Measurements from ENCODE around the gene CDC42EP5.

The CDC42EP5 gene

GRCh38 chr19:54462655-54463530, 10.2 kb downstream of the CDC42EP5 start:
- TF ChIP-seq POLR2AphosphoS5 (IDR thresholded peaks at IDR 0.05; ENCODE audit: low read depth, low read length) (peak; percentile 45), TAF1 (IDR thresholded peaks at IDR 0.05; ENCODE audit: borderline replicate concordance, insufficient read depth, low read length) (no peak), REST (IDR thresholded peaks at IDR 0.05; ENCODE audit: insufficient read depth in 1 of 2, low read depth in 2 of 2, low read length in 2 of 2) (no peak), FOXP2 (optimal IDR thresholded peaks at IDR 0.05; ENCODE audit: borderline replicate concordance, extremely low read depth, extremely low read length, insufficient read depth) (no peak)

DNA sequence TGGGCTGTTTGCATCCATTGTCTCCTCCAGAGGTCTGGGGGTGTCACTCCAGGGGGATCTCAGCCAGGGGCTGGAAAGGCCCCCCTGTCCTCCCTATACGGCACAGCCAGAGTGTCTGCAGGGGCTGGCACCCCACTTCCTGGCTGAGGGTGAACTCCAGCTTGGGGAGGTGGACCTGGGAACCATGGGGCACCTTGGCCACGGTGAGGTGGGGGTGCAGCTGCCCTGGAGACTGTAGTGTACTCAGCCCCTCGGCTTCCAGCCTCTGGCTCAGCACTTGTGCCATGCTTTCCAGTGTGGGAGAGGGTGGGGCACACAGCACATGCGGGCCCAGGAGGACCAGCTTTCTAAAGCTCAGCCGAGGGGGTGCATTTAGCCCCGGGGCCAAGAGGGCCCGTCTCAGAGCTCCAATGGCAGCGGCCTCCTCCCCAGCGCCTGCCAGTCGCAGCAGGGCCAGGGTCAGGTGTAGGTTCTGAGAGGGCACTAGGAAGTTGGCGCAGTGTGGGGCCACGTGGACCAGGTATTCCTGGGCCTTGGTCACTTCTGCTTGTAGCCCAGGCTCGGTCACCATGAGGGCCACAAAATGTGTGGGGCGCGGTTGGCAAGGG, 10.9 kb downstream of the CDC42EP5 start:
- TF ChIP-seq TAF1 (IDR thresholded peaks at IDR 0.05; ENCODE audit: borderline replicate concordance, insufficient read depth, low read length) (no peak), POLR2AphosphoS5 (IDR thresholded peaks at IDR 0.05; ENCODE audit: low read depth, low read length) (peak; percentile 69)

DNA sequence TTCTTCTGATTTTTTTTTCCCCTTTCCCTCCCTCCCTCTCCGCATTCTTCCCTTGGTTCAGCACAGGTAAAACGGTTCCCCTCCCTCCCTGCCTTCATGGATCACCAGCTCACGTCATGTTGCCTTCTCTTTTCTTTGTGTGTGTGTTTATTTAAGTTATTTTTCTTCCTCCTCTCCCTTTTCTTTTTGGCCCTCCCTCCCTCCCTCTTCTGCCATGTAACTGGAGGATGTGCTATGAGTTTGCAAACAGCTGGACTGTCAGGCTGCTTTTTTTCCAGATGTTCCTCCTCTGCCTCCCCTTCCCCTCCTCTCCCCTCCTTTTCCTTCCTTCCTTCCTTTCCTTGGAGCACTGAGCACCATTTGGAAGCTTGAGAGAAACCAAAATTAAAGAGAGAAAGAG, 11.5 kb downstream of the CDC42EP5 start:
- TF ChIP-seq SIN3A (IDR thresholded peaks at IDR 0.05; ENCODE audit: borderline replicate concordance, insufficient read depth, low read length) (no peak), FOXP2 (optimal IDR thresholded peaks at IDR 0.05; ENCODE audit: borderline replicate concordance, extremely low read depth, extremely low read length, insufficient read depth) (no peak), TAF1 (IDR thresholded peaks at IDR 0.05; ENCODE audit: borderline replicate concordance, insufficient read depth, low read length) (no peak), POLR2AphosphoS5 (IDR thresholded peaks at IDR 0.05; ENCODE audit: low read depth, low read length) (no peak), REST (IDR thresholded peaks at IDR 0.05; ENCODE audit: insufficient read depth in 1 of 2, low read depth in 2 of 2, low read length in 2 of 2) (no peak)

- TF ChIP-seq TAF1 (IDR thresholded peaks at IDR 0.05; ENCODE audit: borderline replicate concordance, insufficient read depth, low read length), result no peak
- TF ChIP-seq FOXP2 (optimal IDR thresholded peaks at IDR 0.05; ENCODE audit: borderline replicate concordance, extremely low read depth, extremely low read length, insufficient read depth), result no peak
- no peak; the same call in 1 of the 2 replicates for TF ChIP-seq POLR2AphosphoS5 (IDR thresholded peaks at IDR 0.05; ENCODE audit: low read depth, low read length)
- no peak for TF ChIP-seq SIN3A (IDR thresholded peaks at IDR 0.05; ENCODE audit: borderline replicate concordance, insufficient read depth, low read length)
- TF ChIP-seq REST (IDR thresholded peaks at IDR 0.05; ENCODE audit: insufficient read depth in 1 of 2, low read depth in 2 of 2, low read length in 2 of 2), result no peak
Observed at GRCh38 chr19:54461210-54461609, 11.9 kb downstream of the CDC42EP5 start.

DNA sequence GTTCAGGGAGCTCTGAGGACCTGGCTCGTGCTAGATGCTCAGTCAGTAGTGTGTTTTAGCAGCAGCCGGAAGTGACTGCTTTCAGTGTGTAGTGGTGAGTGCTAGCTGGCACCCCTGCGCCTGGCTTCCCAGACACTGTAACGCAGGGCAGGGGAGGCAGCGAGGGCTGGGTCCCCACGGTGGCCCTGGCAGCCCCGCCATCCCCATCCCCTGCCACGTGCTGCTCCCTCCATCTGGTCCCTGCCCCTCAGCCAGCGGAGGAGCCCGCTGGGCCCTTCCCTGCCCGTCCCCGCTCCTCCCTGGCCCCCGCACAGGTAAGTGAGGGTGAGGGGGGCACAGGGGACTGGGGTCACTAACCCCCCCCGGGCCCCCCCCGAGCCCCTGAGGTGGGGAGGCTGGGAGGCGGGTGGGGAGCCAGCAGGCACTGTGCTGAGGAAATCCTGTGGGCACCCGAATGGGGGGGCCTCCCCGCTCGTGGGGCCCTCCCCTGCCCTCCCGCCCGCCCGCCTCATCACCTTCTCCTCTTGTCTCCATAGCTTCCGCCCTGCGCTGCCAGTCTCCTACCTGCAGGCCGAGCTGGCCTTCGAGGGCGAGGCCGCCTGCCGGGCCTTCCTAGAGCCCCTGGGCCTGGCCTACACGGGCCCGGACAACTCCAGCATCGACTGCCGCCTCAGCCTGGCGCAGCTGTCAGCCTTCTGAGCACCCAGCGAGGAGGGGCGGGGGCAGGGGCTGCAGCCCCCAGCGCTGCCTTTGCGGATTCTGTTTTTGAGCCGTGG, 12.7 kb downstream of the CDC42EP5 start:
- TF ChIP-seq FOXP2 (optimal IDR thresholded peaks at IDR 0.05; ENCODE audit: borderline replicate concordance, extremely low read depth, extremely low read length, insufficient read depth) (no peak), SIN3A (IDR thresholded peaks at IDR 0.05; ENCODE audit: borderline replicate concordance, insufficient read depth, low read length) (no peak)
